Midbrain (tissue), 1 donor: Measurements from ENCODE around the gene GLB1L2.
"Not testable (repeated sequence)": the region's sequence is repeated elsewhere in the genome, so short reads cannot be mapped to it uniquely, and the experiment has no call there.

Experiments
- DNase-seq: peaks from one replicate; lab custom pipeline; 2025; lab: John Stamatoyannopoulos, UW

GLB1L2 gene

DNA sequence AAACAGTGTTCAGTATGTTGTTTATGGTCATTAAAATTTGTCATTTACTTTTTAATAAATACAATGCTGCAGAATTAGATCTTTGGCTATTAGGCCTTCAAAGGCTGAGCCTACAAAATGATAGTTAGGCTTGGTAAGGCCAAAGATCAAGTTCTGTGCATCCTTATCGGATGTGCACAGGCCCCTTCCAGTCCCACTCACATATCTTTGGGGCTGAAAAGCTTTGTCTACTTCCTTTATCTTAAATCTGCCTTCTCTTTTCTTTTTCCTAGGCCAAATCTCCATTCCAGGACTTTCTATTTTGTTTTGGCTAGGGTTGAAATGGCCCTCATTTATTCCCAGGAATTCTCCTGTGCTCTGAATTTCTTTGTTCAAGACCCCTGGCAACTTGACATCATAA lies 3.4 kb upstream of the GLB1L2 start:
- DNase-seq, result no peak

DNA sequence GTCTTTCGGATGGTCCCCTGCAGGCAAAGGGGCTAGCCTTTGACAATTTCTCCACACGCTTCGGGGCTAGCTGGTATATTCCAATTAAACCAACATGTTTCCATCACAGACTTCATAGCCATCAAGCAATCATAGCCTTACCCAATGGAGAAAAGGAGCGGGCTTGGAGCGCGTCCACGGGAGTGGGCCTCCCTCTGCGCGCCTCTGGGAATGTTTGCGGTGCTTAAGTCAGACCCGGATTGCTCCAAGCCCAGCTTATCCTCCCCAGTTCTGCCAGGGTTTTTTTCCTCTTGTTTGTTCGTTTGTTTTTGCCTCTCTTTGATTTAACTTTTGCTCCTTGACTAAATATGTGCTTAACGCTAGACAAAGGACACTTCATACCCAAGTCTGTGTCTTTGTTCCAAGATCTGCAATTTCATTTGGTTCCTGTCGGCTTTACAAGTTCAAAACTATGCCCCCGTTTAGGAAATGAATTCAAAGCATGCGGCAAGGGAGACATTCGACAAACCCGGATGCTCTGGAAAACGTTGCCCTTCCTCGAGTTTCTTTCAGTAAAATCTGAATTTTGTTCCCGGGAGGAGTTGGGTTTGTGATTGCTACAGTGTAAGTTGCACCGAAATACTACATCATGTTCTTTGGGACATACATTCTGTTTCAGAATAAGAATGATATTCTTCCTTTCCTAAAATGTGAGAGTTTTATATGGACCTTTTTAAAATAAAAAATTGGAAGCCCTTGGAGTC lies 1.0 kb upstream of the GLB1L2 start:
- DNase-seq, result no peak

- DNase-seq, result no peak
These were observed 422 bp downstream of the GLB1L2 start for GRCh38 chr11:134332189-134332631.

DNA sequence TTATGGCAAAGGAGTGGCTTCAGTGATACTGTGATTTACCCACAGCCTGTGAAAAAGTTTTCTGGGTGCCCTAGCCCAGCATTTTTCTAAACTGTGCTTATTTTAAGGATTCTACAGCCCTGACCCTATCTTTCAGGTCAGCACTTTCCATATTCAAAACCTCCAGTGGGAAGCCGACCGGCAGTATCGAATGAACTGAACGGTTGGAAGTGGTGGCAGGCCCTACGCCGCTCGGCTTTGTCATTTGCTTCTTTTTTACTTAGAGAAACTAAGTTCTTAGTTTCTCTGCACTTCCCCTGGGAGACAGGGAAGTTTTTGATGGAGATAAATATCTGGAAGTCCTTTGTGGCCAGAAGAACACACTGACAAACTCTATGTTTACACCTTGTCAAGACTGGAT lies 994 bp downstream of the GLB1L2 start:
- DNase-seq, result no peak

- no peak for DNase-seq
These were observed 1.5 kb downstream of the GLB1L2 start for GRCh38 chr11:134333312-134333711.

GRCh38 chr11:134333946-134334345 lies 2.2 kb downstream of the GLB1L2 start:
- DNase-seq, result no peak

DNA sequence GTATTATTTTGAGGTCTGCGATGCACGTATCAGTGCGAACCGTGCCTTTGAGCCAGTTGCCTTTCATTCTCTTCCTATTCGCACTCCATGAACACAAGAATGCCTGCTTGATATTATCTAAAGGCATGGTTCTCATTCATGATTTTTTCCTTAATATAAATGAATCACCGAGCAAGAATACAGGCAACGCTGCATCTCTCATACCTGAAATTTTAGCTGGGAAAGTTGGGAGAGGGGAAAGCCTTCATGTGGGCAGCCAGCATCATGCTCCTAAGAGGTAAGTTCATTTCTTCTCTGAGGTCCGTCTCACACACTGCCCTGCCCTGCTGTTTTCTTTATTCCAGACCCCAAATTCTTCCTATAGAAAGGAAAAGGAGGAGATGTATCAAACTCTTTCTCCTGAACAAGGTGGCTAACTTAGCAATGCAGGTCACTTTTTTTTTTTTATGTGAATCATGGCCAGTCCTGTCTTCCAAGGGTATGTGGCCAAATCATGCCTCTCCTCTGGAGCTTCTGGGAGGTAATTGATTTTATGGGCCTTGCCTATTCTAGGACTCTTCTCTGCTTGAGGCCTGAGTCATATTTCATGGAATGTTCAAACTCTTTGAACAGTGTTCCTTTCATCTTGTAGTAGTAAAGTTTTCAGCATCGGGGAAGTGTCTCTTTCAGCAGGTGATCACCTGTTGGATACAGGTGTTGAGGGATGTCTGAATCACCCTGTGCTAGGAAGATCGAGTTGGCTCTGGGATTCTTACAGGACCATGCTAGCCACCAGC lies 3.2 kb downstream of the GLB1L2 start:
- DNase-seq, result no peak

DNA sequence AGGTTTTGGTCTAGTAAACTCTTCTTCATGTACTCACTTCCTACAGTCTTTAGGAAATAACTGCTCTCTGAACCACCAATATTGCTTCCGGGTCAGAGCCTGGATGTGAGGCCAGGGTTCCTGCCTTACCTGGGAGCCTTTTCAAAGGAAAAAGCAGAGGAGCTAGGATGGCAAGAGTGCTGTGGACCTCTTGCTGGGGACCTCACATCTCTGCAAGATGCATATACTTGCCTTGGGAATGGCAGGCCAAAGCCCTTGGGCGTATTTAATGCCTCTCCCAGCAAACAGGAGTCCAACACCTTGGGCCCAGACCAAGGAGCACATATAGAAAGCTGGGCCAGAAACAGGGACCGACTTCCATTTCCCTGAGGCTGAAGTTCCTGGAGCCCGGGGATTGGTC lies 5.3 kb downstream of the GLB1L2 start:
- DNase-seq, result no peak

DNA sequence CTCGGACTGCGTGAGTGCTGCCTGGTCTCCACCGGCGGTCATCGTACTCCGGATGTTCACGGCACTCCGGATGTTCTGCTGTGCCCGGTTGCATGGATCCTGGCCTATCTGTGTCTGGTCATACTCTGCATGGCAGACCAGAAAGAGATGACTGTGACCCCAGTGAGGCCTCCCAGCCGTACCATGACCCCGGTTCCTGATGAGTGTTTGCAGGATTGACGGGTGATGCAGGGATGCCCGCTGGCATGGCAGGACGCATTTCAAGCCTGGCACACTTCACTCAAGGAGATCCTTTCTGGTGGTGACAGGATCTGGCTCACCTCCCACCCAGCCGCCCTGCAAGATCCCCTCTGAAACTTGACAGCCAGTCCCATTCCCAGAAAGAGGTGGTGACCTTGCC lies 6.3 kb downstream of the GLB1L2 start:
- DNase-seq, result no peak

DNA sequence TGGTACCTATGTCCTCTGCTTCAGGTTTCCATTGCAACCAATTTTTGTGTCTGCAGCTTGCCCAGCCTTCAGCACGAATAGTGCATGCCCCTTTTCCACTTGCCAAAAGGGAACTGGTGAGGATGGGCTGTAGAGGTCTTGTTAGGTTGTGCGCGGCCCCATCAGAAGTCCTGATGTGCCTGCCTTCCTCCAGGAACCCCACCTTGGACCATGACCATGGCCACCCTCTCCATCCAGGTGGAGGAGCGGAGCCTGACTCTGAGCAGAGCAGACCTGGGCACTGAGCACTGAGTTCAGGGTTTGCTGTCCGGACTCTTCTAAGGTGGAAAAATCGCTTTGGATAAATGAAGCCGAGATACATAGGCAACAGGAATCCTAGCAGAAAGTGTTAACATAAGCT lies 6.9 kb downstream of the GLB1L2 start:
- no peak for DNase-seq

GRCh38 chr11:134339756-134340155 lies 8.0 kb downstream of the GLB1L2 start:
- no peak for DNase-seq

GRCh38 chr11:134340354-134340964 lies 8.7 kb downstream of the GLB1L2 start:
- DNase-seq, result no peak

DNA sequence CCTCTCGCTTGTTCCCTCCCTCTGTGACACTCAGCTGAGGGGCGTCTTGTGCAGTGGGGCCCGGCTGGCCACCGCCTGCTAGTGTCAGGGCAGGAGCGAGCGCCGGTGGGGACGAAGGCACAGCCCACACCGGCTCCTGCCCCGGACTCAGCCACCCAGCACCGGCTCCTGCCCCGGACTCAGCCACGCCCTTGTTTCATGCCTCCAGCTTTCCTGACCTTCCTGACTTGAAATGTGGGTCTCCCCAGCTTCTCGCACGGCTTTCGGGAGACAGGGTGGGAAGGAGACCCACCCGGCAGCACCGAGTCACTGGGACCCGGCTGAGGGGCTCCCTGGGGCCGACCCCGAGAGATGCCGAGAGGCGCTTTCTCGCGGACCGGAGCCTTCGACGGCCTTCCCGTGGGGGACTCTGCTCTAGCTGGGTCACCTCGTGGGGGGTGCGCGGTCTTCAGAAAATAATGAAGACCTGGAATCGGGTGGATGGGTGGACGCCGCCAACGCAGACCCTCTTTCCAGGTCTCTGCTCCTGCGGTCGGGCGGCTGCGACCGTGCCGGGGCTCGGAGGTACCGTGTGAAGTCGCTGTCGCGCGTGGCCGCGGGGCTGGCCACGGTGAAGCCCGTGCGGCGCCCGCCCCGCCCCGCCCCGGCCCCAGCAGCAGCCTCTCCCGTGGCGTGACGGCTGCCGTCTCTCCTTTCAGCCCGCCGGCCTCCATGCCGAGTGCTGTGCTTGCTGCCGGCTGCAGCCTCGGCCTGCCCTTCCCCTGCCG lies 10.2 kb downstream of the GLB1L2 start:
- no peak for DNase-seq

- no peak for DNase-seq
These were observed 11.0 kb downstream of the GLB1L2 start for GRCh38 chr11:134342572-134343340.

GRCh38 chr11:134343646-134344045 lies 11.9 kb downstream of the GLB1L2 start:
- no peak for DNase-seq

GRCh38 chr11:134344497-134345236 lies 12.9 kb downstream of the GLB1L2 start:
- not testable (repeated sequence) for DNase-seq

DNA sequence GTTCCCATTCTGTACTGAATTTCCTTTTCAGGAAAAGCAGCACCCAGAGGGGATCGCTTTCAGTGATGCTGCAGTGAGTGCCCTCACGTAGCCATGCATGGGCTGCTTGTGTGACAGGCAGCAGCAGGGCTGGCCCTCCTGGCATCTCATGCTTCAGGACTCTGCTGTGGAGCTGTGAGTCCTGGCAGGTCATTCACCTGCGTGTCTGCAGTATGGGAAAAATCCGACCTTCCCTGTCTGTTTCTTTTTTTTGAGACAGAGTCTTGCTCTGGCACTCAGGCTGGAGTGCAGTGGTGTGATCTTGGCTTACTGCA lies 13.4 kb downstream of the GLB1L2 start:
- no peak for DNase-seq

- DNase-seq, result no peak
These were observed 14.6 kb downstream of the GLB1L2 start for GRCh38 chr11:134346101-134346975.

DNA sequence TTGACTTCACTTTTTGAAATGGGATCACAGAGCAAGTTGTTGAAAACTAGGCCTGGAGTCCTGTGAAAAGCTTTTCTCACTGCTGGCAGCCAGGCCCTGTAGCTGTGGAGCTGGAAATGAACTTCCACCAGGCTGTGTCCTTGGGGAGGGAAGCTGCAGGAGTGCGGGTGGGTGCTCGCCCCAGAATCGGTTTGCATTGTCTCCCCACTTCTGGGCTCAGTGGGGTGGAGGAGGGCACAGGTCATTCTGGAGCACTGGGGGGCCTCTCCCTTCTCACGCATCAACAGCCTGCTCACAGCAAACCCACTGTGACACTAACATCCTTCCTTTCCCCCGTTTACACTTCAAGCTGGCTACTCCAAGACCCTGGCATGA lies 15.2 kb downstream of the GLB1L2 start:
- no peak for DNase-seq

DNA sequence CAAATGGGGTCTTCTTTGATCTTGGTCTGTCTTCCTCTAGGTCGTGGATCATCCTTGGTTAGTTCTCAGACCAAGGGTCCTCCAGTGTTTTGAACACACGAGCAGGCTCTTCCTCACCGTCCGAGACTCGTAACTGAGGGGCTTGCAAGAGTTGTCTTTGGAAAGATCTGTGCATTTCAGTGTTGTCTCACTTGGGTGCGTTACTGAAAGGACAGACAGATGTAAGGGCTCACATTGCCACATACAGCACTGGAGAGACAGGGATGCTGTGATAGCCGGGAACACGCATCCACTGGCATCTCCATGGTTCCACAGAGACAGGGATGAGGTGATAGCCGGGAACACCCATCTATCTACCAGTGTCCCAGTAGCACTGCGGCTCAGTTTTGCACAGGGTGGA lies 15.7 kb downstream of the GLB1L2 start:
- DNase-seq, result no peak
